CD4-positive, alpha-beta T cell treated with Interferon alpha-2 for 1 hour (primary cell): ENCODE measurements around the gene CYRIA.

ENCODE experiments used
- DNase-seq, 2 donors: peaks; one replicate each; pipeline ENCODE4 v3.0.0-alpha.2; 2020 to 2022

The CYRIA gene

DNA sequence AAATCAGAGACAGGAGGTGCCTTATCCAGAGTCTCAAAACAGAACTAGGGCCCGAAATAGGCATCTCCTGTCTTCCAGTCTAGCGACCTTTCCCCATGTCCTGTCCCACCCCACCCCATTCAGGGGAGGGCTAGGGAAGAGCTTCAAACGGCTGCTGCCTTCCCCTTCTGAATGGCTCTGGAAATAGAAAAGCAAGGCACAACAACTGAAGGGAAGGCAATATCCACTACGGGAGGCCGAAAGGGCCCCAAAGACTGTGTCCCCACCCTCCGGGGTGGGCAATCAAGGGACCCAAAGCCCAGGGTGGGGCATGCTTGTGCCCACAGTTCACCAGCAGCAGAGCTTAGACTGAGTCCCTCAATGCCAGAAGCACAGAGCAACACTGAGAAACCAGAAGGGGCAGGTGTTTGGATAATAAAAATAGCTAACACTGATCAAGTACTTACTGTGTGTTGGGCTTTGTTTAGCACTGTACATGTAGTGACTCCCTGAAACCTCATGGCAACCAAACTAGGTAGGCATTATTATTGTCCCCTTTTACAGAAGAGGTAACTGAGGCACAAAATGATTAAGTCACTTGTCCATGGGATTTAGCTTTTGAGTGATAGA is 38.5 kb downstream of the CYRIA start:
- no peak for DNase-seq

DNA sequence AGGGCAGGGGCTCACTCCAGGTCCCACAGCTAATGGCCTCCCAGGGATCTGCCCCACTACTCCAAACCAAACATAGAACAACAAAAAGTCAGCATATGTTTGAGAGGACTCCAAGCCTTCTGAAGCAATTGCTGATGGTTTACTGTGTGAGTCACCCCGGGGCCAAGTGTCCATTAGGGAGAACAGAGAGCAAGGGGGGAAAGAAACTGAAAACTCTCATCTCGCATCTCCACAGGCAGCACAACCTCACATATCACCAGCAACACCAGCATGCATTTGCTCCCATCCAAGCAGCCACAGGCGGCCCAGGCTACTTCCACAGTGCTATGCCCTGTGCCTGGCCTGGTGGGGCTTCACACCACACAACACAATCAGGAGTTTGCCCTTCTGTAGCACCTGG is 39.1 kb downstream of the CYRIA start:
- peak in 1 of 2 donors; percentile 30 for DNase-seq

DNA sequence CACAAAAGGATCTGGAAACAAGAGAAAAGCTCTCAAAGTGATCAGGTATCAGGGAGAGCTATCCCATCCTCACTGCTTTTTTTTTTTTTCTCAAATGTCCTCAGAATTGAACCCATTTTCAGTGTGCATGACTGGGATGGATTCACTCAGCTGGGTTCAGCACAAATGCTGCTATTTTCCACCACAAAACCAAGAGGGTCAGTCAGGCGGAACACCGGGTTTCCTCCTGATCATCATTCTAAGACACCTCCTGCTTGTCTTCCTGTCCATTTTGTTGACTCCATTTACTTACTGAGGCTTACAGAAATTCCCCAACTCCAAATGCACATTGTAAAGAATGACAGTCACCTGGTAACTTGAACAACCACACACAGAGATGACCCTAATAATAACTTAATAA is 39.9 kb downstream of the CYRIA start:
- DNase-seq, result no peak

DNA sequence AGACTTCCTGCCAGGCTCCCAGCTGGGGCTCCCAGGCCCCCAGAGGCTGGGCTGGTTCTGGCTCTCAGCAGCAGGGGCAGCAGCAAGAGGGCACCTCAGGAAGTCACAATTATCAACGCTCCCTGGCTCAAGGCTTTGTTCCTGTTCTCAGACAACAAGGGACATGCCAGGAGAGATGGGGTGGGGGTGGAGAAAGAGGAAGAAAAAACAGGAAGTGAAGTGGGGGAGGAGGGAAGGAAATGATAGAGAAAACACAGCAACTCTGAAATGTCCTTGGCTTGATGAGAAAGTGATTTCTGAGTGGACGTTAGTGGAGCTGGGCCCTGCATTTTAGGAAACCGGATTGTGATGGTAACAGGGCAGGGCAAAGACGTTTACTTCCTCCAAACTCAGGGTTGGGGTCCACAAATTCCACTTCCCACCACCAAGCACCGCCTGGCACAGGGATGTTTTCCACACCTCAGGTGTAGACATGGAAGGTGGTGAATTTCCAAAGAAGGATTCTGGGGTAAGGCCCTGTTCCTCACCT is 40.4 kb downstream of the CYRIA start:
- DNase-seq, result peak; percentile 15 to 57

DNA sequence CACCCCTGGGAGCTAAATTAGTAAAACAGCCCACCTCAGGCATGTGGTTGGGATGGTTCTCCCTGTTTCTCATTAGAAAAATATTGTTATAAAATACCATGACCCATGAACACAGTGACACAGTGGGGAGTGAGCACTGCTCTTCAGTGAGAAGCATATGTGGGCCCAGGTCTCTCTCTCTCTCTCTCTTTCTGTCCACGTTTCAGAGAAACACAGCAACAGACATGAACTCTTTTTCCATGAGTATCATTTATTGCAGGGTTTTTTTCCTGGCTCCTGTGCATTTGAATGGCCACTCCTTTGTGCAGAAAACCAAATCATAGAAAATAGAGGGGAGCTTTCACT is 41.2 kb downstream of the CYRIA start:
- DNase-seq, result no peak

DNA sequence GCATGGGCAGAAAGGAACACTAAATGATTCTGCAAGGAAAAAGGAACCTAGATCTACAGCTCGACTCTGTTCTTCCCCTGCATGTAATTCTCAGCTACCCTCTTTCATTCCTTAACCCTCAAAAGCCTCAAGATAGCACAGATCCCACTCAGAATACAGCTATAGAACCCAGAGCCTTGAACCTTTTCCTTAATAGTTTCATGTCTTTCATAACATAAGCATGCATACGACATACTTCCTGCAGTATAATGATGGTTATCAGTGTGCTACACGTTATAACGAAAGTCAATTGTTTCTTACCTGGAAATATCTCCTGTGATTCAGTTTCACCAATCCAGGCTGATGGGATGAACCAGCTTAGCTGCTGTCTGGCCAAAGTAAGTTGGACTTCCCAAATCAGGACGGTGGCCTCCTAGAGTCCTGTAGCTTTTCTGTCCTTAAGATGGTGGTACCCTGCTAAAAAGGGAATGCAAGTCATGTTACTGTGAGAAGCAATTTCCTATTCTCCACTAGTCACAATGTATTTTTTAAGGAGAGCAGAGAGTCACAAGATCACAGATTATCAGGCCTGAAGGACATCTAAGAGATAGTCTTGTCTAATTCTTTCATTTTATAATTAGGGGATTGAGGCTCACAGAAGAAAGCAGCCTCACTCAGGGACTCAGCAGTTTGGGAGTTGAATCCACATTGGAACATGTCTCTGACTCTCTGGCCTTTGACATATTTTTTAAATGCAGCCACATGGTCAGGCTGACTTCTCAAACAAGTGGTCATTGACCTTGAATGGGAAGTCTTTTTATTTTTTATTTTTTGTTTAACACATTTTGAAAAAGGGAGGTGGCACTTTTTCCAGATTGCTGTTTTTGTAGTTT is 41.8 kb downstream of the CYRIA start:
- no peak for DNase-seq

DNA sequence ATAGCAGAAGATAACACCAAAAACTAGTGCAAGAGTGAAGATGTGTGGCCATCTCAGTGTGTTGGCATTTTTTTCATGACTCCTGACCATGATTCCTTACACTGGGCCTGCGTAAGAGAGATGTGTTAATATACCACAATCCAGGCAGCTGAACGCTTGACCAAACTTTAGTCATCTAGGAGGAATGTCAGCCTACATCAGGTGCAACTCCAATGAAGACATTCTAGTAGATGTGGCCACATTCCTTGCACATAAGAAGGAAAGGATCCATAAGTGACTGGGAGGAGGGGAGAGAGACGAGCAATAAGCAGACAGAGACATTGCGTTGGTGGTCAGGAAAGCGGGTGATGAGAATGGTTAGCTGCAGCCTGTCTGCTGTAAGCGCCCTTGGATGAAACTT is 42.6 kb downstream of the CYRIA start:
- no peak for DNase-seq

DNA sequence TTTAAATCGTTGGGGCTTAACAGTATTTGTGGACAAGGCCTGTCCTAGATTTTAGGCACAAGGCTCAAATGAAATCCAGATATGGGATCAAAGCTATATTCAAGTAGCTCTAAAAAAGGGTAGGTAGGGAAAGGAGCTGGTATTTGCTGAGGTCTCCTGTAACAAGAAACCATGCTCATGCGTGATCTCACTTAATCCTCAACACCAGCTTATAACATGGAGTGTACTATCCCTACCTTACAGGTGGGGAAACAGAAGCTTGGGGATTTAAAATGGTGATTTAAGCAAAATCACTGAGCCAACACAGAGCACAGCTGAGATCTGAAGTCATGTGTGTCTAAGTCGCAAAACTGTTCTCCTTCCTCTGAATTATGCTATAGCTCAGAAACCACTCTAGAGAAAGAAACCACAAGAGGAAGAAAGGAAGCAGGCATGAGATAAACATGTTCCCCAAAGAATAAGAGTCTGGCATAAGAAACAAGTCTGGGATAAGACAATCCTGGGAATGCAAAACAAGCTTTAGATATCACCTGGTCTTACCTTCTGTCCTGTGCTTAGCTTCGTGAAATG is 43.1 kb downstream of the CYRIA start:
- no peak for DNase-seq

DNA sequence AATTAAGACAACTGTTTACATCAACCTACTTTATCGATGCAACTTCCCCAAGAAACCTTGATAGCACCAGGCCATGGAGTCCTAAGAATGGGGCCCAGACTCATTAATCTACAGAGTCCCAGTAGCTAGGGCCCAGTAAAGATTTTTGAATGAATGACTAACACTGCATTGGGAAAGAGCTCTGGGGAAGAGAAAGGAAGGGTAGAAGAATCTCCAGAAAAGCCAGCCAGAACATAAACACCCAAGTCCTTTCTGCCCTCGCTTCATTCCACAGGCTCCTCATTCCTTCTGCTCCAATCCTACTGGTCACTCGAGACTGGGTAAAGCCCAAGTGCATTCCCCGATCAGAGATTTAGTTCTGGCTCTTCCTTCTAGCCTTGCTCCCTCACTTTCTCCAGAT is 44.3 kb downstream of the CYRIA start:
- no peak for DNase-seq

DNA sequence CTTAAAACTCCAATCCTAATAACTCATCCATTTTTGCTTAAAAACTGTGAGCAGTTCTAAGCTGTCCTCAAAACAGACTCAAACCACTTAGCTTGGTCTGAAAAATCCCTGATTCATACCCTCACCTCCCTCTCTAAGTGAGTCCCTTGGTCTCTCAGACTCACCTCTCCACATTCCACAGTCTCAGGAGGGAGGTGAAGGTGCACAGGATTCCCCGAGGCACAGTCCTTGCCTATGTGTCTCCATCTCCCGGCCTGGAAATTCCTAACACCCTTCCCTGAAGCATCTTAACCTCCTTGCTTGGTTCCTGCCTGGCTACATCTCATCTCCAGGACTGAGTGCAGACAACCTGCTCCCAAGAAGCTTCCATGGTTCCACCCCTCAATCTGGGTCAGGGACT is 45.0 kb downstream of the CYRIA start:
- DNase-seq, result no peak

DNA sequence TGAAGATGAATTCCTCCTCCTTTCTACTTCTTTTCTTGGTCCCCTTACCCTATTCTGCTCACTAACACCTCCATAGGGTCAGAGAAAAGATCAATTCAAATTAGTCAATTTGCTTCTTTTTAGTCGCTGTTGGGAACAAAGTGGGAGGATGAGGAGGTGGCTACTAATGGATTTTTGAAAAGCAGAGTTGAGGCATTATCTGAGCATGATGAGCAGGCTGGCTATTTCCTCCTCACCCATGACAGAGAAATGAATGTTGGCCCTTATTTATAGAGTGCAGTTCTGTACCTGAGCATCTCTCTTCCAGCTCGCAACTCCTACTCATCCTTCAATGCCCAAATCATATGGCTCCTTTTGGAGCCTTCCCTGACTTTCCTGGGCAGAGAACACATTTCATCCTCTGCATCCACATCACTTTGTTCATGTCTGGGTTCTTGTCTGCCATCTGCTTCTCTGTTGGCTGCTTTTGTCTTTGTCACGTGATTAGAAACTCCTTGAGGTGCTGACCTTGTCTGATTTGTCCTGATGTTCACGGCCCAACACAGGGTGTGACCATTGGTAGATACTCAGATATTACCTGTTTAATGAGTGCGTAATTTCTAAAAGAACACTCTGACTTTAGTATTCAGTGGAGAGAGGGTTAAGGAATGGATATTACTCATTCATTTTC is 45.9 kb downstream of the CYRIA start:
- no peak for DNase-seq

DNA sequence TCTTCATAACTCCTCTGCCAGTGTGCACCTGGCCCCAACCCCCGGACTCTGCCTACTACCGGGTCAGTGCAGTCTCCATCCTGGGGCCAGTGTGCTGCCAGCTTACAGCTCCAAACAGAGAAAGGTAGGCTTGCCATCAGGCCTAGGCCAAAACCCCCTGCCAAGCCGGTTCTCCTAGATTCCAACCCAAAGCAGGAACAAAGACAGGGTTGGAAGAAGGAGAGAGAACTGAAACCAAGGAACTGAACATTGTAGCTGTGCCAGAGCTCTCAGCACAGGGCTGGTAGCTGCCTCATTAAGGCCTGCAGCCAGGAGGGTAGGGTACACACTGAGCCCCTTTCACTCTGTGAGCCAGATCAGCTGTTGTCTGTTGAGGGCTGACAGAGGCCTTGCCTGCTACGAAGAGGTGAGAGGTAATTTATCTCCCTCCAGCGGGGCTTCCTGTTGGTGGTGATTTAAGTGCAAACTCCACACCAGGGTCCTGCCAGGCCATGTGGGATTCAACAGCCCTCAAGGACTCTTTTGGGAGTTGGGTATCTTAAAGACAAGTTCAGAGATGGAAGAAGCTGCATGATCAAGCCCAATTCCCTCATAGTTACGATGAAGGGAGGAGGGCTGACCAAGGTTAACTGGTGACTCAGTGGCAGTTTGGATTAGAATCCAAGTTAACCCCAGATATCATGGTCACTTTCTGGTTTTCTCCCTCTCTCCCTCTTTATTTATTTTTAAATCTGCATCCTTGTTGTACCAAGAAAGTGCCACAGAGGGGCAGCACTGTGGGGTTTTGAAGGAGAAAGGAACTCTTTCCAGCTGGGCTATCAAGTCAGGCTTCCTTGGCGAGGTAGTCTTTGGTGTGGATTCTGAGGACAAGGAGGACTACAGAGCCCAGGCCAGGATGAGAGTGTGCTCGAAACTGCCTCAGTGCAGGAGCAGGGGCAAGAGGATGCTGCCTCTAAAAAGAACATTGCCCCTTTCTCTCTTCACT is 48.1 kb downstream of the CYRIA start:
- DNase-seq, result no peak
